LNCAP (cell line): ENCODE data around the gene IRF8.

Experiments used
- TF ChIP-seq, protein P1 (sequence below): fragments of 450-650 bp; IDR thresholded peaks from 2 replicates; pipeline ENCODE4 v1.5.1; 2017; ENCODE audit warnings: mild to moderate bottlenecking

IRF8 gene

DNA sequence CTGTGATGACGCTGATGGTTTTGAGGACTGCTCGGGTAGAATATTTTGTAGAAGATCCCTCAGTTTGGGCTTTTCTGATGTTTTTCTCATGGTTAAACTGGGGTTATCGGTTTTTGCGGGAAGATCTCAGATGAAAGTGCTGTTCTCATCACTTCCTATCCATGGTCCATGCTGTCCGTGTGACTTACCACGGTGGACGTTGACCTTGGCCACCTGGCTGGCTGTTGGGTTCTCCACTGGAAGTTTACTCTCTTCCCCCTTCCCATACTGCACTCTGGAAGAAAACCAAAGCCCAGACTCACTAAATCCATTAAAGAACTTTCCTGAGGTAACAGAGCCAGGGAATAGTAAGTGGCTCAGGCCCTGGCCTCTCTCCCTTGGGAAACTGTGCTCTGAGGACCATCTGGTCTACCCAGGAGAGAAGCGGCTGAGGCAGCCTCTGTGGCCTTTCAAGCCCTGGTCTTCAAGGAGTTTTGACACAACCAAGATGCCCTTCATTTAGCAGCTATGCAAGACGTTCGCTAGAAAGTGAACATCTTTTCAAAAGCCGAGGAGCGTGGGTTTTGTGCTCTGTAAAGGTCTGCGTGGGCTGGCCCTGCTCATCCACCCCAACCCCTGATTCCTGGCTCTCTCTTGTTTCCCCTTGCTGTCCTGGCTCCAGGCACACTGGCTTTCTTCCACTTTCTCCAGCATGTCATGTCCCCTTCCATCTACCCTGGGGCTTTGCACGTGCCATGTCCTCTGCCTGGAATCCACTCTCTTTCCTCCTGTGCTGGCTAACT is 43.1 kb downstream of the IRF8 start:
- TF ChIP-seq, protein P1, sequence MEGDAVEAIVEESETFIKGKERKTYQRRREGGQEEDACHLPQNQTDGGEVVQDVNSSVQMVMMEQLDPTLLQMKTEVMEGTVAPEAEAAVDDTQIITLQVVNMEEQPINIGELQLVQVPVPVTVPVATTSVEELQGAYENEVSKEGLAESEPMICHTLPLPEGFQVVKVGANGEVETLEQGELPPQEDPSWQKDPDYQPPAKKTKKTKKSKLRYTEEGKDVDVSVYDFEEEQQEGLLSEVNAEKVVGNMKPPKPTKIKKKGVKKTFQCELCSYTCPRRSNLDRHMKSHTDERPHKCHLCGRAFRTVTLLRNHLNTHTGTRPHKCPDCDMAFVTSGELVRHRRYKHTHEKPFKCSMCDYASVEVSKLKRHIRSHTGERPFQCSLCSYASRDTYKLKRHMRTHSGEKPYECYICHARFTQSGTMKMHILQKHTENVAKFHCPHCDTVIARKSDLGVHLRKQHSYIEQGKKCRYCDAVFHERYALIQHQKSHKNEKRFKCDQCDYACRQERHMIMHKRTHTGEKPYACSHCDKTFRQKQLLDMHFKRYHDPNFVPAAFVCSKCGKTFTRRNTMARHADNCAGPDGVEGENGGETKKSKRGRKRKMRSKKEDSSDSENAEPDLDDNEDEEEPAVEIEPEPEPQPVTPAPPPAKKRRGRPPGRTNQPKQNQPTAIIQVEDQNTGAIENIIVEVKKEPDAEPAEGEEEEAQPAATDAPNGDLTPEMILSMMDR = no peak

GRCh38 chr16:85943711-85944110 is 44.7 kb downstream of the IRF8 start:
- TF ChIP-seq, protein P1 = no peak

- TF ChIP-seq, protein P1 = no peak
Observed at GRCh38 chr16:85944572-85945423, 45.8 kb downstream of the IRF8 start.

GRCh38 chr16:85945424-85945751 is 46.4 kb downstream of the IRF8 start:
- TF ChIP-seq, protein P1 = no peak

DNA sequence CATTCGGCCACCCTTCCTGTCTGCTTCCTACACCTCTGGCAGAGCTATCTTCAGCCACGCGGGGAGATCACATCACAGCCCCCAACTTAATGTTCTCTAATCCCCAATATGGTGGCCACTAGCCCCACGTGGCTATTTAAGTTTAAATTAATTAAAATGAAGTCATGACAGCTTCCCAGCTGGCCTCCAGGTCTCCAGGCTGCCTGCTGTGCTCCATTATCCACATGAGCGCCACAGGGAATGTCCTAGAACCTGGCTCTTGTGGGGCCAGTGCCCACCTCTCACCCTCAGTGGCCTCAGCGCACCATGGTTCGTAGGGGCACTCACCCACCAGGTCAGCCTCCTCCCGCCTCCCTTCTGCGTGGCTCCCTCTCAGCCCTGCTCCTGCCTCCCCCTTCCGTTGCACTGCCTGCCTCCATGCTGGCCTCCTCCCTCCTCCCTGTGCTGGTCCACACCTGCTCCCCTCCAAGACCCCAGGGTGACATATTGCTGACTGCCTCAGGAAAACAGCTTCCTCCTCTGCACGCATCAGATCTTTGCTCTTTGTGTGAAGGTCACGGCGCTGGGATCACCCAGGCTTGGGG is 47.7 kb downstream of the IRF8 start:
- TF ChIP-seq, protein P1 = no peak

DNA sequence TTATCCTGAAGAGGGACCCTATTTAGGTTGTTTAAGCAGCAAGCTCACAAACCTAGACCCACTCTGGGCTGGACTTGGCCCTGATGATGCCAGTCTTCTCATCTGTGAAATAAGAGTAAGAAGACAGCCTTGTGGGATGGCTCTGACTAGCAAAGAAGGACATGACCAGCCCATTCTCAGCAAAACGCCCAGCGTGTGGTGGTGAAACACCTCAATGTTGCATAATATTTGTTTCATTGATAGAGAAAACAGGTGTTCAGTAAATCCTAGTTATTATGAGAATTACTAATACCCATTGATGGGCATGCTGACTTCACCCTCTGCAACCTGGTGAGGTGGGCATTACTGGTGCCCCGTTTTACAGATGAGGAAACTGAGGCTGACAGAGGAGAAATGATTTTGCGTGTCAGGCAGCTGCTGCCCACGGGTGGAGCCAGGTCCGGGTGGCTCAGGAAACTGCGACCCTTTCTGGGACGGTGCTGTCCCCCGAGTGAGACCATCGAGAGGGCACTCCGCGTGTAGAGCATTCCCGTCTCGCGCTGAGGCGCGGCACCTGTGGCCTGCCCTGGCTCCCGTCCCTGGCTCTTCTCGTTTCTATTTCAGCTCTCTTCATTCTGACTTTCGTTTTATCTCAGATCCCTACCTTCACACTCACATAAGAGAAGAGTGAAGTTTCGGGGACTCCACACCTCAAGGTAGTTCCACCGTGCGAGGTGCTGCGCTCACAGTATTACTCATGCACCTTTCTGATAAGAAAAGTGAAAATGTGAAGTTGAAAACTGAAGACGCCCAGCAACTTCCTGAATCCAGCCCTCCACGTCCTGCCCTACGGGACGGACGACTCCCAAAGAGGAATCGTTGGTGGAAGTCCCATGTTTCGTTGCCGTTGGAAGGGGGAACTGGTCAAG is 48.5 kb downstream of the IRF8 start:
- TF ChIP-seq, protein P1 = no peak

DNA sequence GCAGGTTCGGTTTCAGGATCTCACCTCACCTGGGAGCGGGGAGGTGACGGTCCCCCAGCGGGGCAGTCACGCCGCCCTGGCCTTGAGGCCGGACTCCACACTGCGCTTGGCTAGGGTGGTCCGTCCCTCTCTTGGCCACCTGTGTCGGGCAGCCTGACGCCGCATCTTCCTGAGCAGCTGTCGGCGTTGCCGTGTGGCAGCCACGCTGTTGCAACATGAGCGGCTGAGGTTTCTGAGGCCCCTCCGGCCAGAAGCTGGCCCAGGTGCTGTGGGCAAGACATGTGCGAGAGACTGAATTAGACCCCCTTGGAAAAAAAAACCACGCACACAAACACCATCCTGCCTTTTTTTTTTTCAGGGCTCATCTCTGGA is 49.2 kb downstream of the IRF8 start:
- TF ChIP-seq, protein P1 = no peak
